ENCODE measurements around the gene MTRR.

DNA sequence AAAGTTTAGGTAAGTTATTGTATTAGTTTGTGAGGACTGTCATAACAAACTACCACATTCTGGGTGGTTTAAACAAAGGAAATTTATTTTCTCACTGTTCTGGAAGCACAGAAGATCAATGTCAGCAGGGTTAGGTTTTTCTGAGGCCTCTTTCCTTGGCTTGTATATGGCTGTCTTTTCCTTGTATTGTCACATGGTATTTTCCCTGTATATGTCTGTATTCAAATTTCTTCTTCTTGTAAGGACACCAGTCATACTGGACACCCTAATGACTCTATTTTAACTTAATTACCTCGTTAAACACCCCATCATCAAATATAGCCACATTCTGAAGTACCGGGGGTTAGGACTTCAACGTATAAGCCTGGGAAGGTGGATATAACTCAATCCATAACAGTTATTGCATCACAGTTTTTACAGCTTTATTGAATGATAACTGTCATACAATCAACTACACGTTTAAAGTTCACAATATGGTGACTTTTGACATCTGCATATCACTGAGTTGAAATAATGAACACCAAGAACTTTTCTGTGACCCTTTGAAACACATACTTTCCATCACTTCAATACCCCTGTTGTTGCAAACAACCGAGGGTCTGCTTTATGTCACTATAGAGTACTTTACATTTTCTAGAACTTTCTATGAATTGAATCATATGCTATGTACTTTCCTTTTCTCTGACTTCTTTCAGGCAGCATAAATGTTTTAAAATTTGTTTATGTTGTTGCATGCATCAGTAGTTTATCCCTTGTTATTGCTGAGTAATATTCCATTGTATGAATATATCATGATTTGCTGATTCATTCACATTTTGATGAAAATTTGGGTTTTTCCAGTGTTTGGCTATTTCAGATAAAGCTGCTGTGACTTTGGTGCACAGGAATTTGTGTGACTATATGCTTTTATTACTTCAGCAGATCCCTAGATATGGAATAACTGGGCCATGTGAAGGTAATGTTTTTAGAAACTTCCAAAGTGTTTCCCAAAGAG, 48.5 kb downstream of the MTRR start:
- TF ChIP-seq EZH2phosphoT487 (IDR thresholded peaks at IDR 0.05; ENCODE audit: low read depth, severe bottlenecking, unreplicated experiment): no peak
- TF ChIP-seq, protein P1, sequence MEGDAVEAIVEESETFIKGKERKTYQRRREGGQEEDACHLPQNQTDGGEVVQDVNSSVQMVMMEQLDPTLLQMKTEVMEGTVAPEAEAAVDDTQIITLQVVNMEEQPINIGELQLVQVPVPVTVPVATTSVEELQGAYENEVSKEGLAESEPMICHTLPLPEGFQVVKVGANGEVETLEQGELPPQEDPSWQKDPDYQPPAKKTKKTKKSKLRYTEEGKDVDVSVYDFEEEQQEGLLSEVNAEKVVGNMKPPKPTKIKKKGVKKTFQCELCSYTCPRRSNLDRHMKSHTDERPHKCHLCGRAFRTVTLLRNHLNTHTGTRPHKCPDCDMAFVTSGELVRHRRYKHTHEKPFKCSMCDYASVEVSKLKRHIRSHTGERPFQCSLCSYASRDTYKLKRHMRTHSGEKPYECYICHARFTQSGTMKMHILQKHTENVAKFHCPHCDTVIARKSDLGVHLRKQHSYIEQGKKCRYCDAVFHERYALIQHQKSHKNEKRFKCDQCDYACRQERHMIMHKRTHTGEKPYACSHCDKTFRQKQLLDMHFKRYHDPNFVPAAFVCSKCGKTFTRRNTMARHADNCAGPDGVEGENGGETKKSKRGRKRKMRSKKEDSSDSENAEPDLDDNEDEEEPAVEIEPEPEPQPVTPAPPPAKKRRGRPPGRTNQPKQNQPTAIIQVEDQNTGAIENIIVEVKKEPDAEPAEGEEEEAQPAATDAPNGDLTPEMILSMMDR (IDR thresholded peaks at IDR 0.05; ENCODE audit: poor library complexity): no peak

All from hepatocyte (in vitro differentiated cells).